B cell (primary cell): Measurements from ENCODE around the gene DLG3. TPM values are rescaled to one million over a fixed set of nuclear protein-coding genes. Genes with fewer than 3 reads are reported as not detected.

Experiments
- ATAC-seq: fragments of 200-7000 bp; cut with Tn5 transposase; one replicate; pipeline ENCODE4 v1.10.0; 2021; ENCODE audit warnings: low read depth, mild to moderate bottlenecking, moderate number of reproducible peaks, moderate library complexity
- CTCF ChIA-PET: fragments of 350-600 bp; sonication (Branson Sonifier 250); formaldehyde crosslinking; loops from one replicate; lab custom pipeline; 2021; ENCODE audit warnings: antibody characterized with exemption, inconsistent platforms; lab: Charles Lee
- POLR2A ChIA-PET: fragments of 350-600 bp; sonication (Branson Sonifier 250); formaldehyde crosslinking; loops from one replicate; lab custom pipeline; 2021; ENCODE audit warnings: antibody characterized with exemption; lab: Charles Lee
- DNase-seq: peaks from one replicate; pipeline ENCODE4 v3.0.0; 2013
- H2AFZ ChIP-seq: 2 replicates; pipeline ENCODE4 v1.6.1; 2012; ENCODE audit warnings: mild to moderate bottlenecking, low read depth, low read length; ENCODE audit not compliant: insufficient read depth, poor library complexity, severe bottlenecking
- H3K27ac ChIP-seq, 2 donors: 1 replicate in 1 of 2; 2 replicates in 1 of 2; pipeline ENCODE4 v1.5.1; 2012 to 2013; ENCODE audit warnings: low read length in 2 of 2, mild to moderate bottlenecking in 2 of 2, moderate library complexity in 1 of 2
- H3K27me3 ChIP-seq, 4 experiments: fragments of 200-600 bp in 1 of 4; sonication (generic) in 1 of 4; replicated peaks in 1 of 4; 1 replicate in 2 of 4; 2 replicates in 2 of 4; pipeline versions ENCODE4 v1.6.1 to v1.7.0; 2013 to 2016; ENCODE audit warnings: low read length in 3 of 4, mild to moderate bottlenecking in 2 of 4, mixed read lengths in 1 of 4, moderate library complexity in 1 of 4; ENCODE audit not compliant: insufficient read depth in 4 of 4, control insufficient read depth in 3 of 4; ENCODE audit errors: control extremely low read depth in 1 of 4
- H3K36me3 ChIP-seq, 2 experiments: replicated peaks in 1 of 2; 1 replicate in 1 of 2; 2 replicates in 1 of 2; pipeline versions ENCODE4 v1.6.1 to v1.7.1; 2013; ENCODE audit warnings: low read length in 1 of 2; ENCODE audit not compliant: insufficient read depth in 2 of 2, control insufficient read depth in 1 of 2; ENCODE audit errors: control extremely low read depth in 1 of 2, extremely low read depth in 1 of 2
- H3K4me1 ChIP-seq, 2 donors: fragments of 200-600 bp in 1 of 2; sonication (generic) in 1 of 2; 1 replicate in 1 of 2; 2 replicates in 1 of 2; pipeline versions ENCODE4 v1.5.1 to v1.6.1; 2013 to 2017; ENCODE audit warnings: low read length in 2 of 2; ENCODE audit not compliant: control insufficient read depth in 2 of 2, insufficient read depth in 2 of 2
- H3K4me2 ChIP-seq: replicated peaks from 2 replicates; pipeline ENCODE3; 2012; ENCODE audit warnings: mild to moderate bottlenecking, low read depth, low read length; ENCODE audit not compliant: poor library complexity, severe bottlenecking
- H3K4me3 ChIP-seq, 5 experiments: fragments of 200-600 bp in 1 of 5; sonication (generic) in 1 of 5; 1 replicate in 3 of 5; 2 replicates in 2 of 5; pipeline versions ENCODE4 v1.5.1 to v1.7.0; 2011 to 2016; ENCODE audit warnings: low read length in 4 of 5, mild to moderate bottlenecking in 4 of 5, low read depth in 2 of 5, control low read depth in 1 of 5, moderate library complexity in 1 of 5; ENCODE audit not compliant: insufficient read depth in 1 of 5; ENCODE audit errors: control extremely low read depth in 1 of 5, extremely low read depth in 1 of 5
- H3K79me2 ChIP-seq: fragments of 200-600 bp; sonication (generic); one replicate; pipeline ENCODE4 v1.6.0; 2016; ENCODE audit warnings: low read length; ENCODE audit not compliant: control insufficient read depth, insufficient read depth
- H3K9ac ChIP-seq: fragments of 200-600 bp; sonication (generic); 2 replicates; pipeline ENCODE4 v1.6.1; 2017; ENCODE audit warnings: mild to moderate bottlenecking, low read length, moderate library complexity
- H3K9me3 ChIP-seq, 3 donors: one replicate each; pipeline versions ENCODE4 v1.6.1 to v1.7.1; 2013; ENCODE audit warnings: low read length in 2 of 3; ENCODE audit not compliant: control insufficient read depth in 2 of 3, insufficient read depth in 1 of 3; ENCODE audit errors: control extremely low read depth in 1 of 3
- H4K20me1 ChIP-seq: 2 replicates; pipeline ENCODE4 v1.6.0; 2012; ENCODE audit warnings: mild to moderate bottlenecking, low read length; ENCODE audit not compliant: insufficient read depth, control insufficient read depth, poor library complexity, severe bottlenecking
- H3K27ac Mint-ChIP-seq: one replicate; pipeline ENCODE4 v1.8.0; 2021; ENCODE audit warnings: mixed read lengths
- H3K27me3 Mint-ChIP-seq: one replicate; pipeline ENCODE4 v1.8.0; 2021; ENCODE audit warnings: mixed read lengths
- H3K4me1 Mint-ChIP-seq: one replicate; pipeline ENCODE4 v1.8.0; 2021; ENCODE audit warnings: mixed read lengths
- H3K4me3 Mint-ChIP-seq: one replicate; pipeline ENCODE4 v1.8.0; 2021; ENCODE audit warnings: mixed read lengths
- H3K9me3 Mint-ChIP-seq: one replicate; pipeline ENCODE4 v1.8.0; 2022; ENCODE audit warnings: mixed read lengths; ENCODE audit not compliant: insufficient read depth
- EZH2 ChIP-seq: IDR thresholded peaks from 2 replicates; pipeline ENCODE4 v1.6.1; 2012; ENCODE audit warnings: borderline replicate concordance, low read depth, mild to moderate bottlenecking, moderate library complexity, low read length; ENCODE audit not compliant: insufficient read depth, poor library complexity, severe bottlenecking
- WGBS: methylation state at CpG from one replicate; pipeline ENCODE4 v1.1.5; 2013; ENCODE audit warnings: missing lambda C conversion rate; ENCODE audit not compliant: insufficient coverage; 5-methylcytosine and 5-hydroxymethylcytosine counted together
- intact Hi-C: fragments of 100-400 bp; cut with micrococcal nuclease; formaldehyde crosslinking; loops from one replicate; pipeline ENCODE4 v1.10.0; 2022
- polyA plus RNA-seq: library from polyadenylated mRNA; depleted of rRNA; stranded (reverse); fragments of >200 nt; gene quantifications from 2 replicates; pipeline ENCODE4 v1.2.3, GENCODE V29; 2012
- total RNA-seq, 2 donors: library from RNA; stranded (reverse); fragments of 120-200 nt in 1 of 2; gene quantifications; 1 replicate in 1 of 2; 2 replicates in 1 of 2; pipeline versions ENCODE4 v1.2.3 to v1.2.4, GENCODE V29; 2013 to 2022
- TF ChIP-seq, protein P1 (sequence below): fragments of 200-600 bp; IDR thresholded peaks from one replicate; pipeline ENCODE4 v1.8.0; 2022; ENCODE audit warnings: antibody characterized with exemption, mild to moderate bottlenecking

Gene DLG3
- total and polyA plus RNA-seq, 2 donors (not counting 1 experiment from before 2014, with no cell fraction given): 1.5 to 6.9 TPM

DNA sequence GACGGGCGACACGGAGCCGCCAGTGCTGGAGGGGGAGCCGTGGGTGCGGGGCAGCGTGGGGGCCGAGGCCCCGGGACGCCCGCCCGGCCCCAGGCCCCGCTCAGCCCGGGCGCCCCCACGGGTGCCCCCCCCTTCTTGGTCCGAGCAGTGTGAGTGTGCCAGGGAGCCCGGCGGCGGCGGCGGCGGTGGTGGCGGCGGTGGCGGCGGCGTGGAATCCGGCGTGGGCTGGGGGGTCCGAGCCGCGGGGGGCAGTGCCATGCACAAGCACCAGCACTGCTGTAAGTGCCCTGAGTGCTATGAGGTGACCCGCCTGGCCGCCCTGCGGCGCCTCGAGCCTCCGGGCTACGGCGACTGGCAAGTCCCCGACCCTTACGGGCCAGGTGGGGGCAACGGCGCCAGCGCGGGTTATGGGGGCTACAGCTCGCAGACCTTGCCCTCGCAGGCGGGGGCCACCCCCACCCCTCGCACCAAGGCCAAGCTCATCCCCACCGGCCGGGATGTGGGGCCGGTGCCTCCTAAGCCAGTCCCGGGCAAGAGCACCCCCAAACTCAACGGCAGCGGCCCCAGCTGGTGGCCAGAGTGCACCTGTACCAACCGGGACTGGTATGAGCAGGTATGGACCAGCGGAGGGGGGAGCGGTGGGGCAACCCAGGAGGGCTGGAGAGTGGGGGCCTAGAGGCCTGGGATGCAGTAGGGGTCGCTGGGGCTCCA is 466 bp downstream of the DLG3 start:
- ChIA-PET POLR2A (no interaction called here), CTCF (interaction anchor here (2.3 to 3.0 kb wide), 2 partner anchors 10 to 12 kb away, joined by 8 to 14 read pairs; no protein-coding TSS in a partner anchor)
- no peaks in the 10 kb centered on the region for H3K79me2 ChIP-seq
- H3K9ac ChIP-seq: peak overlapping the region; percentile 45
- no peak overlapping the region for H3K27ac ChIP-seq
- peaks cover 0 to 17% (median 10%) of the 10 kb centered on the region in 4 experiments for H3K27me3 ChIP-seq
- intact Hi-C loops: loop anchor here (5.0 kb wide), 1 partner anchor 1618 kb away; the partner anchor contains the start of gene EFNB1
- no peaks in the 10 kb centered on the region for H3K36me3 ChIP-seq
- H3K9me3 ChIP-seq: no peaks in the 10 kb centered on the region
- peak overlapping the region in 3 of 5 experiments; percentile 21 to 33 (median 33) for H3K4me3 ChIP-seq
- TF ChIP-seq EZH2: peak; percentile 45
- TF ChIP-seq, protein P1, sequence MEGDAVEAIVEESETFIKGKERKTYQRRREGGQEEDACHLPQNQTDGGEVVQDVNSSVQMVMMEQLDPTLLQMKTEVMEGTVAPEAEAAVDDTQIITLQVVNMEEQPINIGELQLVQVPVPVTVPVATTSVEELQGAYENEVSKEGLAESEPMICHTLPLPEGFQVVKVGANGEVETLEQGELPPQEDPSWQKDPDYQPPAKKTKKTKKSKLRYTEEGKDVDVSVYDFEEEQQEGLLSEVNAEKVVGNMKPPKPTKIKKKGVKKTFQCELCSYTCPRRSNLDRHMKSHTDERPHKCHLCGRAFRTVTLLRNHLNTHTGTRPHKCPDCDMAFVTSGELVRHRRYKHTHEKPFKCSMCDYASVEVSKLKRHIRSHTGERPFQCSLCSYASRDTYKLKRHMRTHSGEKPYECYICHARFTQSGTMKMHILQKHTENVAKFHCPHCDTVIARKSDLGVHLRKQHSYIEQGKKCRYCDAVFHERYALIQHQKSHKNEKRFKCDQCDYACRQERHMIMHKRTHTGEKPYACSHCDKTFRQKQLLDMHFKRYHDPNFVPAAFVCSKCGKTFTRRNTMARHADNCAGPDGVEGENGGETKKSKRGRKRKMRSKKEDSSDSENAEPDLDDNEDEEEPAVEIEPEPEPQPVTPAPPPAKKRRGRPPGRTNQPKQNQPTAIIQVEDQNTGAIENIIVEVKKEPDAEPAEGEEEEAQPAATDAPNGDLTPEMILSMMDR: no peak
- H2AFZ ChIP-seq: peak overlapping the region; percentile 69
- Mint-ChIP-seq H3K4me3 (peak overlapping the region; percentile 78), H3K4me1 (peaks cover 5% of the 10 kb centered on the region), H3K27me3 (peaks cover 23% of the 10 kb centered on the region), H3K27ac (no peak overlapping the region), H3K9me3 (no peaks in the 10 kb centered on the region)
- ATAC-seq (peak; percentile 24), DNase-seq (peak; percentile 19)
- H3K4me1 ChIP-seq: peaks cover 4 to 10% of the 10 kb centered on the region in 2 donors
- WGBS: 3% methylated on average over 43 of the region's 61 CpGs
- H3K4me2 ChIP-seq: peak overlapping the region; percentile 80
- no peaks in the 10 kb centered on the region for H4K20me1 ChIP-seq

DNA sequence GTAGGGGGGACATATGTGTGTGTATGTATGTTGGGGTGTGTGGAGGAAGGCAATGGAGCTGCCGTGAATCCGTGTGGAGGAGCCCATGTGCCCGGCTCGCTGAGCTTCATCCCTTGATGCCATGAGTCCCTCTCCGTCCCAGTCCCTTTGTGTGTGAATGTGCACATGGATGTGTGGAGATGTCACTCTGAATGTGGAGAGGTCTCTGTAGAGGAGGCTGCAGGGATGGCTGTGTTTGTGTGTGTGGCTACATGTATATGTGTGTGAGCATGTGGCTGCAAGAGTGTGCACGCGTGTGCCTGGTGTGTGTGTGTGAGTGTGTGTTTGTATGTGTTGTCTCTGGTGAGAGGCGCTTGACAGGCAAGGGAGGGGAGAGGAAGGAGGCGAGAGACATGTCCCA is 1.3 kb downstream of the DLG3 start:
- H3K9me3 ChIP-seq: no peaks in the 10 kb centered on the region
- POLR2A ChIA-PET: no interaction called here
- H2AFZ ChIP-seq: no peak overlapping the region
- intact Hi-C loops: no loop called here
- H3K4me1 Mint-ChIP-seq: peaks cover 5% of the 10 kb centered on the region
- TF ChIP-seq EZH2: no peak
- TF ChIP-seq, protein P1: no peak
- 94% methylated on average over 7 of the region's 9 CpGs for WGBS
- no peak overlapping the region for H3K27ac ChIP-seq
- peaks cover 0 to 17% (median 10%) of the 10 kb centered on the region in 4 experiments for H3K27me3 ChIP-seq
- CTCF ChIA-PET: interaction anchor here (3.0 kb wide), 1 partner anchor 11 kb away, joined by 14 read pairs; no protein-coding TSS in a partner anchor
- no peaks in the 10 kb centered on the region for H3K9me3 Mint-ChIP-seq
- H3K27ac Mint-ChIP-seq: no peak overlapping the region
- H3K4me2 ChIP-seq: no peak overlapping the region
- H3K27me3 Mint-ChIP-seq: peaks cover 20% of the 10 kb centered on the region
- H3K4me3 Mint-ChIP-seq: peak overlapping the region; percentile 50
- peaks cover 4 to 10% of the 10 kb centered on the region in 2 donors for H3K4me1 ChIP-seq
- H3K9ac ChIP-seq: no peak overlapping the region
- no peaks in the 10 kb centered on the region for H4K20me1 ChIP-seq
- DNase-seq: no peak
- no peak for ATAC-seq
- H3K79me2 ChIP-seq: no peaks in the 10 kb centered on the region
- no peaks in the 10 kb centered on the region for H3K36me3 ChIP-seq
- H3K4me3 ChIP-seq: no peak overlapping the region
